IPS DF 6.9 (cell line): ENCODE data around the gene LONRF2.

Experiments used
- DNase-seq: peaks from one replicate; pipeline ENCODE4 v3.0.0-alpha.2; 2013; ENCODE audit warnings: low read depth, low spot score
- H3K27ac ChIP-seq: one replicate; pipeline ENCODE4 v1.5.1; 2013; ENCODE audit warnings: low read length, control low read depth
- H3K27me3 ChIP-seq: 2 replicates; pipeline ENCODE4 v1.6.1; 2013; ENCODE audit warnings: mild to moderate bottlenecking, low read length; ENCODE audit not compliant: control insufficient read depth, insufficient read depth
- H3K36me3 ChIP-seq: 2 replicates; pipeline ENCODE4 v1.6.1; 2013; ENCODE audit warnings: low read length; ENCODE audit not compliant: control insufficient read depth, insufficient read depth
- H3K4me1 ChIP-seq: 2 replicates; pipeline ENCODE4 v1.6.1; 2013; ENCODE audit warnings: low read length; ENCODE audit not compliant: control insufficient read depth, insufficient read depth
- H3K4me3 ChIP-seq: 2 replicates; pipeline ENCODE4 v1.5.1; 2013; ENCODE audit warnings: mild to moderate bottlenecking, low read length
- H3K9me3 ChIP-seq: 2 replicates; pipeline ENCODE4 v1.6.1; 2013; ENCODE audit warnings: low read length, inconsistent platforms; ENCODE audit not compliant: control insufficient read depth, insufficient read depth
- WGBS: extraction: QIAGEN DNeasy Blood & Tissue Kit; methylation state at CpG from one replicate; pipeline ENCODE4 v1.1.7; 2013; ENCODE audit warnings: mixed read lengths, missing lambda C conversion rate; ENCODE audit not compliant: insufficient read length, insufficient coverage; 5-methylcytosine and 5-hydroxymethylcytosine counted together

Gene LONRF2

DNA sequence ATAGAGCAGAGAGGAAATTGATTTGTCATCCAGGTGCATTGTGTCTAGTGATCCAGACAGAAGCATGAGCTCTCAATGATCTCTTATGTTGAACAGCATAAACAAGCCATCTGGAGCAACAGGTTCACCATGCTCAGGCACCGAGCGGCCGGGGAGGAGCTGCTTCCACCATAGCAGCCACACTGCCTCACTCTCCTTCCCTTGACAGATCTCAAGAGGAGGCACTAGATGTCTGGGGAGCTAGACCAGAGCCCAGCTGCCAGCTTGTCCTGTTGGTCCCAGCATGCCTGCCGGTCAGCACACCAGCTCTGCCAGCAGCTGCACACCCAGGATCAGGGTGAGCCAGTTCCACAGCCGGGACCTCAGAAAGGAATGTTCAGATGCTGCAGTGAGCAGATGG is 17.5 kb upstream of the LONRF2 start:
- no peaks in the 10 kb centered on the region; the same call in 1 of the 2 replicates for H3K4me1 ChIP-seq
- H3K27ac ChIP-seq: no peak overlapping the region
- no CpG with 5 or more reads among the region's 5 CpGs for WGBS
- H3K36me3 ChIP-seq: no peaks in the 10 kb centered on the region
- H3K9me3 ChIP-seq: no peaks in the 10 kb centered on the region
- no peaks in the 10 kb centered on the region for H3K27me3 ChIP-seq
- no peak overlapping the region for H3K4me3 ChIP-seq
- DNase-seq: no peak

- no CpG with 5 or more reads among the region's 2 CpGs for WGBS
- H3K4me3 ChIP-seq: no peak overlapping the region
- H3K36me3 ChIP-seq: no peaks in the 10 kb centered on the region
- no peak for DNase-seq
- no peaks in the 10 kb centered on the region for H3K27me3 ChIP-seq
- H3K4me1 ChIP-seq: no peaks in the 10 kb centered on the region; the same call in 1 of the 2 replicates
- H3K27ac ChIP-seq: no peak overlapping the region
- H3K9me3 ChIP-seq: no peaks in the 10 kb centered on the region
Measured at GRCh38 chr2:100334929-100335328, 12.6 kb upstream of the LONRF2 start.

- no peak for DNase-seq
- peaks cover 6% of the 10 kb centered on the region; the same call in 1 of the 2 replicates for H3K27me3 ChIP-seq
- no peak overlapping the region for H3K27ac ChIP-seq
- no peak overlapping the region for H3K4me3 ChIP-seq
- no peaks in the 10 kb centered on the region for H3K4me1 ChIP-seq
- no CpG with 5 or more reads among the region's 4 CpGs for WGBS
- no peaks in the 10 kb centered on the region for H3K9me3 ChIP-seq
- no peaks in the 10 kb centered on the region for H3K36me3 ChIP-seq
Measured at GRCh38 chr2:100327742-100328141, 5.4 kb upstream of the LONRF2 start.

GRCh38 chr2:100321179-100321865 is 979 bp downstream of the LONRF2 start:
- H3K9me3 ChIP-seq: peaks cover 2% of the 10 kb centered on the region
- no peaks in the 10 kb centered on the region for H3K36me3 ChIP-seq
- peak overlapping the region; percentile 58; the same call in 1 of the 2 replicates for H3K4me3 ChIP-seq
- peak; percentile 55 for DNase-seq
- peaks cover 17% of the 10 kb centered on the region; the same call in 1 of the 2 replicates for H3K27me3 ChIP-seq
- no CpG with 5 or more reads among the region's 77 CpGs for WGBS
- H3K4me1 ChIP-seq: no peaks in the 10 kb centered on the region; the same call in 1 of the 2 replicates
- no peak overlapping the region for H3K27ac ChIP-seq

- Histone ChIP-seq H3K4me1 (no peaks in the 10 kb centered on the region; the same call in 1 of the 2 replicates), H3K27me3 (peaks cover 17% of the 10 kb centered on the region; the same call in 1 of the 2 replicates), H3K9me3 (peaks cover 2% of the 10 kb centered on the region), H3K4me3 (peak overlapping the region; percentile 58; the same call in 1 of the 2 replicates), H3K36me3 (no peaks in the 10 kb centered on the region), H3K27ac (no peak overlapping the region)
- no CpG with 5 or more reads among the region's 19 CpGs for WGBS
- DNase-seq: no peak
Measured at GRCh38 chr2:100320547-100321178, 1.6 kb downstream of the LONRF2 start.

- H3K27ac ChIP-seq: no peak overlapping the region
- H3K4me1 ChIP-seq: no peaks in the 10 kb centered on the region; the same call in 1 of the 2 replicates
- peaks cover 2% of the 10 kb centered on the region for H3K9me3 ChIP-seq
- no peak overlapping the region for H3K4me3 ChIP-seq
- no peak for DNase-seq
- H3K36me3 ChIP-seq: no peaks in the 10 kb centered on the region
- peaks cover 10% of the 10 kb centered on the region; the same call in 1 of the 2 replicates for H3K27me3 ChIP-seq
- WGBS: no CpG with 5 or more reads among the region's 1 CpG
Measured at GRCh38 chr2:100317634-100318033, 4.7 kb downstream of the LONRF2 start.

- Histone ChIP-seq H3K36me3 (no peaks in the 10 kb centered on the region), H3K4me1 (no peaks in the 10 kb centered on the region), H3K9me3 (no peaks in the 10 kb centered on the region), H3K27me3 (no peaks in the 10 kb centered on the region), H3K27ac (no peak overlapping the region), H3K4me3 (no peak overlapping the region)
- no CpG with 5 or more reads among the region's 4 CpGs for WGBS
- DNase-seq: no peak
Measured at GRCh38 chr2:100309973-100310719, 12.2 kb downstream of the LONRF2 start.

GRCh38 chr2:100309311-100309710 is 13.0 kb downstream of the LONRF2 start:
- no peak overlapping the region for H3K27ac ChIP-seq
- no CpG with 5 or more reads among the region's 3 CpGs for WGBS
- no peak for DNase-seq
- no peaks in the 10 kb centered on the region for H3K9me3 ChIP-seq
- H3K4me3 ChIP-seq: no peak overlapping the region
- H3K36me3 ChIP-seq: no peaks in the 10 kb centered on the region
- no peaks in the 10 kb centered on the region for H3K27me3 ChIP-seq
- H3K4me1 ChIP-seq: no peaks in the 10 kb centered on the region

DNA sequence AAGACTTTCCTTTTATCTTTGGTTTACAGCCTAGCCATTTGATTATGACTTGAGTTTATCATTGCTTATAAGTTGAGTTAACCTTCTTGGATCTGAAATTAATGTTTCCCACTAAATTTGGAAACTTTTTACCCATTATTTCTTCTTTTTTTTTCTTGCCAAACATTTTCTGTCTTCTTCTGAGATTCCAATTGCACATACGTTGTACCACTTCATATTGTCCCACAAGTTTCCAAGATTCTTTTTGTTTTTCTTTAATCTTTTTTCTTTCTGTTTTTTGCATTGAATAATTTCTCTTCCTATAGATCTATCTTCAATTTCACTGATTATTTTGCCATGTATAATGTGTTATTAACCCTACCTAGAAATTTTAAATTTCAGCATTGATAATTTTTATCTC is 18.6 kb downstream of the LONRF2 start:
- H3K27me3 ChIP-seq: no peaks in the 10 kb centered on the region
- no peaks in the 10 kb centered on the region for H3K9me3 ChIP-seq
- H3K4me3 ChIP-seq: no peak overlapping the region
- H3K27ac ChIP-seq: no peak overlapping the region
- no peak for DNase-seq
- no CpG with 5 or more reads among the region's 1 CpG for WGBS
- no peaks in the 10 kb centered on the region for H3K4me1 ChIP-seq
- no peaks in the 10 kb centered on the region for H3K36me3 ChIP-seq

GRCh38 chr2:100302585-100302892 is 19.8 kb downstream of the LONRF2 start:
- Histone ChIP-seq H3K4me3 (no peak overlapping the region), H3K27me3 (no peaks in the 10 kb centered on the region), H3K36me3 (no peaks in the 10 kb centered on the region), H3K27ac (no peak overlapping the region), H3K9me3 (no peaks in the 10 kb centered on the region), H3K4me1 (no peaks in the 10 kb centered on the region)
- no peak for DNase-seq
- WGBS: no CpG with 5 or more reads among the region's 3 CpGs
